ENCODE results near the gene FOXN3.

The FOXN3 gene

GRCh38 chr14:89408907-89409700 lies 7.9 kb downstream of the FOXN3 start:
- no peak for DNase-seq (ENCODE audit: low read depth)

GRCh38 chr14:89407856-89408255 lies 9.2 kb downstream of the FOXN3 start:
- DNase-seq (ENCODE audit: low read depth), result no peak

DNA sequence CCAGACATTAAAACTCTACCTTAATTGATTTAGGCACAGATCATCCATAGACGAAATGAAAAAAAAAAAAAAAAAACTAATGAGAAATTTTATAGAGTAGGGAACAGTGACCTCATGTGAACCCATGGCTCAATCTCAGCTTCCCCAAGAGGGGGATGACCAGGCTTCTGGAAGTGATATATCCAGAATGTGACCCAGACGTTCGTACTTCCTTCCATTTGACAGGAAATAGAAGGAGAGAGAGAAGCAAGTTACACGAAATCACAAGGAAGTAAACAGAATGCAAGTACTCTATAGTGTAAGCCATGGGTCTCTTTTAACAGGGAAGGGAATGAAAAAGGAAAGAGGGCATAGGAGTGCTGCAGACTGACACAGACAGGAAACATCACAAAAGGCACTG lies 10.1 kb downstream of the FOXN3 start:
- DNase-seq (ENCODE audit: low read depth), result no peak

DNA sequence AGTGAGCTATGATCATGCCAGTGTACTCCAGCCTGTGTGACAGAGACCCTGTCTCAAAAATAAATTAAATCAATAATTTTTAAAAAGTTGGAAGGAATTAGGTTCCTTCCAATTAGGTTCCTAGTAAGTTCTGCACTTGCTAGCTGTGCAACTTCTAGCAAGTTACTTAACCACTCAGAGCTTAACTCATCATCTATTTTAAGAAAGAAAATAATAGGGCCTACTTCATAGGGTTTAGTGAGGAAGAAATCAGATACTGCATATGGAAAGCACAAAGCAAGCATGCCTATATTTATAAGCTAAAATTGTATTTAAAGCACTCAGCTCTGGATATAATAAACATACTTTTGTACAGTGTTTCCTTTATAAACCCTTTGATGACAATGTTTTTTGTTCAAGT lies 10.7 kb downstream of the FOXN3 start:
- no peak for DNase-seq (ENCODE audit: low read depth)

GRCh38 chr14:89405712-89406111 lies 11.3 kb downstream of the FOXN3 start:
- DNase-seq (ENCODE audit: low read depth), result no peak

DNA sequence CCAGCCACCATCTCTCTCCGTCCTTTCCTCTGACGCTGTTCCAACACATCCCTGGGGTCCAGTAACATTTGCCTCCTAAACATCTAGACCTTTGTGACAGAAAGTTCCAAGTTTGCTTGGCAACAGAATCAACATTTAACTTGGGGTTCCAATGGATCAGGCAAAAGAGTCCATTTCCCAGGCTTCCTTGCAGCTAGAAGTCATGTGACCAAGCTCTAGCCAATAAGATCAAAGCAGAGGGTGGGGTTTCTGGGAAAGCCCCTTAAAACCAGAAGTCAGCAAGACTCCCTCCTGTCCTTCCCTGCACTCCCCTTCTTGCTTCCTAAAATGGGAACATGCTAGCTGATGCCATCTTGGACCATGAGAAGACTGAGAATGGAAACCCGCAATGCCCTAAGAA lies 14.7 kb downstream of the FOXN3 start:
- DNase-seq (ENCODE audit: low read depth), result no peak

DNA sequence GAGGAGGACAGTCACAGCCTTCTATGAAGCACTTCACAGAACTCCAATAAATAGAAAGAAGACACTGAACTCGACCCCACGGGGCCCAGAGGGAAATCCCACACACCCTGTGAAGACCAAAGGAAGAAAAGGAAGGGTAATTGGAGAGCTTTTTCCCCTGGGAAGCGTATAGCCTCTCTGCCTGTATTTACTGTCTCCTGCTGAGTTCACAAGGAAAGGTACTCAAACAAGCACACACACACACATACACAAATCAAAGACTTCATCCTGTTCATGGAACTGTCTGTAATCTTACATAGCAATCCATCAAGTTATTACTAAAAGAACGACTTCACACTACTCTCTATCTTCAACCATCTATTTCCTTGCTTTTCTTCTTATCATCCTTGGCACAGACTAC lies 15.3 kb downstream of the FOXN3 start:
- DNase-seq (ENCODE audit: low read depth), result no peak

- no peak for DNase-seq (ENCODE audit: low read depth)
Observed at GRCh38 chr14:89401241-89401640, 15.8 kb downstream of the FOXN3 start.

DNA sequence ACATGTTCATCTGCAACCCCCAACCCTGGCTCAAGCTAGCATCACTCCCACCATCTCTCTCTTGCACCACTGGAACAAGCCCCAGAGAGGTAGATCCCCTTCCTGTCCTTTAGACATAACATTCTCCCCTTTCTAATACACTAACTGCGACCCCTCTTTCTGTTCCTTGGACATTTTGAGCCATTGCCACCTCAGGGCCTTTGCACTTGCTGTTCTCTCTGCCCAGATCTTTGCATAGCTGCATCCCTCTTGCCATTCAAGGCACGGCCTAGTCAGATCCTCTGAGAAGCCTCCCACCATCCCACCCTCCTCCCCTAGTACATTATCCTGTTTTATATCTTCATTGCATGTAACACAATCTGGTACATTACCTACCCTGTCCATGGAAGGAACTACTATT lies 16.5 kb downstream of the FOXN3 start:
- no peak for DNase-seq (ENCODE audit: low read depth)

DNA sequence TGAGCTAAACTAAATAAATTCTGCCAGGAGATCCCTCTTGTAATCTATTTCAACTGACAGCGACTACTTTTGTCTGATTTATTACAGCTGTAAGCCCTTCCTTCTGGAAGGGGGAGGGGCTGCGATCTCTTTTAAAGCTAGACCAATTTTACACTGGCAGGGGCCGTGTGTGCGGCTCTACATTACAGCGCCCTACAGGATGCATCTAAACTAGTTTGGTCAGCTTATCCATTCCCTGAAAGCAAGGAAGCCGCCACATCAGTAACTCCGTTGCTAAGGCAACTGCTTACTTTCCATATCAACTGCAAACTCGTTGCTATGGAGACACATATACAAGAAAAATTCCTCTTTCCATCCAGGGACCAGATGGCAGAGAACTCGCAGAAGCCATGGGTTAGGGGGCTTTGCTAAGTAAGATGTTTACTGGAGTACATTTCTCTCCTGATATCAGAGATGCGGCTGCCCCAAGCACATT lies 17.4 kb downstream of the FOXN3 start:
- peak; percentile 58 for DNase-seq (ENCODE audit: low read depth)

DNA sequence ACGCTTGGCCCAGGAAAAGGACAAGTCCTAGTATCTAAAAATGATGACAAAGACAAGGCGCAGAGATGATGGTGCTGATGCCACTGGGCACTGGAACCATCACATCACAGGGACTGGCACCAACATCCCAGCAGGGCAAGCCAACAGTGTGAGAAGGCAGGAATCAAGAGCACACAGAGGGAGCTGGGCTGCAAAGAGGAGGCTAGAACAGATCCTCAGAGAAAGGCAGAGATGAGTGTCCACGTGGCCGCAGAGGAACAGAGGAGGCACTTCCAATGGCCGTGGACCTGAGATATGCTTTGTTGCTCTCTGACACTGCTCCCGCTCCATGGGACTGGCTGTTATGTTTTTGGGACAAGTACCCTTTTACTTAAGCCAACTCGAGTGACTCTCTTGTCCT lies 17.9 kb downstream of the FOXN3 start:
- no peak for DNase-seq (ENCODE audit: low read depth)

DNA sequence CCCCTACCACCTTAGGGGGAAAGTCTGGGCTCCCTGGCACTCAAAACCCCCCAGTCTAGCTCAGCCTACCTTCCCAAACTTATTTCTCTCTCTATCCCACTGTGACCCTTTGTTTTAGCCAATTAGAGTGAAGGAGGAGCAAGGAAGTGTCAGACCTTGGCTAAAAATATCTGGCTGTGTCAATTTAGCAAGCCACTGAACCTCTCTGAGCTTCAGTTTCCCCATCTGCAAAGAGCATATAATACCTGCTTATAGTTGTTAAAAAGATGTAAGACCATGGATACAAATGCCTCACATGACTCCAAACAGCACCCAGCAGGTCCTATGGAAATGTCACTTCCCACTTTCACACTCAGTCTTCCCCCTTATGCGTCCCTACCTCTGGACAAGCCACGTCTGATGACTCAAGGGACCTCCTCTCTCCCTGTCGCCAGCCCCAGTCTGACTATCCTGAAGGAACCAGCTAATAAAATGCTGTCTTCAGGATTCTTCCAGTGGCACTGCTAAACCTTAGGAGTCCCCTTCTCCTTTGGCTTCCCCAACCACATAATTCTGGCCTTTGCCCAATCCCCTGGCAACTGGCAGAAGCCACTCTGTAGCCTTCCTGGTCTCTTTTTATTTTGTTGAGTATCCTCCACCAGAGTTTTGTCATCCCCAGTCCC lies 19.3 kb downstream of the FOXN3 start:
- DNase-seq (ENCODE audit: low read depth), result no peak

- DNase-seq (ENCODE audit: low read depth), result no peak
Observed at GRCh38 chr14:89394972-89395371, 22.1 kb downstream of the FOXN3 start.

DNA sequence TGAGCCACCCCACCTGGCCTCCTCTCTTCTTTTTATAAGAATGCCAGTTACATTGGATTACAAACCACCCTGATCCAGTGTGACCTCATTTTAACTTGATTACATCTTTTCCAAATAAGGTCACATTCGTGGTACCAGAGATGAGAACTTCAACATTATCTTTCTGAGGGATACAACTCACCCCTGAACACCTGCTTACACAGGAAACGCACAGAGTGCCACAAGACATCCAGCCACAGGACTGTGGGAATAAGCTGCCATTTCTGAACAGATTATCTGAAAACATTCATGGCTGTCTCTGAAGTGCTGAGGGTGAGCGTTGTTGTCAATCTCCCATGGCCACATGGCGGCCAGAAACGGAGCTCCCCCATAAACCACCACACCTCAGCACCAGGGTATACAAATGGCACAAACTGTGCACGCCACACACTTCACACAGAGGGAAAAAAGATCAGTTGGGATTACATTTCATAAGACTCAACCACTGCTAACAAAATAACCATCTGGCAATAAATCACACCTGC lies 23.7 kb downstream of the FOXN3 start:
- no peak for DNase-seq (ENCODE audit: low read depth)

- no peak for DNase-seq (ENCODE audit: low read depth)
Observed at GRCh38 chr14:89392181-89392580, 24.9 kb downstream of the FOXN3 start.

- DNase-seq (ENCODE audit: low read depth), result no peak
Observed at GRCh38 chr14:89391556-89391955, 25.5 kb downstream of the FOXN3 start.

DNA sequence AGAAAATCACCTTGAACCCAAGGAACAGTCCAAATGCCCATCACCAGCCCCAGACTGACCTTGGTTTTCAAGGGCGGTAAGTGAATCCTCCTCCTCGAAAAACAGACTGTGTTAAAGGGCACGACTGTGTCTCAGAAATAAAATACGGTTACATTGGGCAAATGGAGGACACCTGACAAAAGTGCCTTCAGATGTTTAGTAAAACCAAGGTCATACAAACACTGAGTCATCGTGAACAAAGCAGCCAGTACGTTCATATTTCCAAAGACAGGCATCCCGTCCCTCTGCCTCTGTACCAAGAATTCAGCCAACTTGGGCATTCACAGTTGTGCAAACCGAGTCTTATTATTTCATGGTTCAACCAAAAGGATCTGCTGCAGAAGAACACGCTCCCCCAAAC lies 25.9 kb downstream of the FOXN3 start:
- DNase-seq (ENCODE audit: low read depth), result no peak

DNA sequence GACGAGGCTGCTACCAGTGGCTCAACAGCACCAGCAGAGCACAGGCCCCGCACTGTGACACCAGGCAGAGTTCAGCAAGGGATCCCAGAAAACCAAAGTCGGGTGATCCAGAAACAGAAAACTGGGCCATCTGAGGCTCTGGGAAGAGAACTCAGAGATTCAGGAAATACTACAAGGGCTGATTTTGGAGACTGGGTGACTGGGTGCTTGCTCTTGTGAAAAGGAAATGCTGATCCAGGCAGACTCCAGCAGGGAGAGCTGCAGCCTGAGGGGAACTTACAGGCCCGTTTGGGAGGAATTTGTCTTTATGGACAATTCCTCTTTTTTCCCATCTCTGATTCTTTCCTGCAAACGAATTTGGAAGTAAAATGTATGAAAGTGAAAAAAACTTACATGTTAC lies 28.2 kb downstream of the FOXN3 start:
- DNase-seq (ENCODE audit: low read depth), result no peak

GRCh38 chr14:89387922-89388685 lies 28.9 kb downstream of the FOXN3 start:
- no peak for DNase-seq (ENCODE audit: low read depth)

- no peak for DNase-seq (ENCODE audit: low read depth)
Observed at GRCh38 chr14:89386212-89386886, 30.7 kb downstream of the FOXN3 start.

DNA sequence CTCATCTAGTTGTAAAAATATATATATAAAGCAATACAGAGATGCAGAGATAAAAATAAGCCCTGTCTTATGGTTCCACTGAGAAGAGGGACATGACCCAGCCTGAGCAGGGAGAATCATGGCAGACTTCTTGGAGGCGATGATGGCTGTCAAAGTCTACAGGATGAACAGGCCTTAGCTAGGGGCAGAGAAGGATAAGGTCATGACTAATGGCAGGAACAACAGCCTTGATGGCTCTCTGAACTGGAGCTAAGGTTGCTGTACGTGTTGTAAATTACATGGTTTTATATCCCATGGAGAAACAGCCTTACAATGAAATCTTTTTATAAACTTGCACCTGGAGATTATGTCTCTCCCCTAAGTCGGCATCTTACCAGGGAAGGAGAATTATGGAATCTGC lies 32.4 kb downstream of the FOXN3 start:
- DNase-seq (ENCODE audit: low read depth), result no peak

GRCh38 chr14:89384023-89384422 lies 33.0 kb downstream of the FOXN3 start:
- no peak for DNase-seq (ENCODE audit: low read depth)

All from GM04504 (cell line).